DMS53 (cell line): ENCODE results near the gene CDT1.
A peak's percentile ranks its signal among the peaks of the same experiment; 100 is the strongest.

Source experiments
- DNase-seq: peaks from one replicate; lab custom pipeline; 2025; lab: John Stamatoyannopoulos, UW

CDT1 gene

DNA sequence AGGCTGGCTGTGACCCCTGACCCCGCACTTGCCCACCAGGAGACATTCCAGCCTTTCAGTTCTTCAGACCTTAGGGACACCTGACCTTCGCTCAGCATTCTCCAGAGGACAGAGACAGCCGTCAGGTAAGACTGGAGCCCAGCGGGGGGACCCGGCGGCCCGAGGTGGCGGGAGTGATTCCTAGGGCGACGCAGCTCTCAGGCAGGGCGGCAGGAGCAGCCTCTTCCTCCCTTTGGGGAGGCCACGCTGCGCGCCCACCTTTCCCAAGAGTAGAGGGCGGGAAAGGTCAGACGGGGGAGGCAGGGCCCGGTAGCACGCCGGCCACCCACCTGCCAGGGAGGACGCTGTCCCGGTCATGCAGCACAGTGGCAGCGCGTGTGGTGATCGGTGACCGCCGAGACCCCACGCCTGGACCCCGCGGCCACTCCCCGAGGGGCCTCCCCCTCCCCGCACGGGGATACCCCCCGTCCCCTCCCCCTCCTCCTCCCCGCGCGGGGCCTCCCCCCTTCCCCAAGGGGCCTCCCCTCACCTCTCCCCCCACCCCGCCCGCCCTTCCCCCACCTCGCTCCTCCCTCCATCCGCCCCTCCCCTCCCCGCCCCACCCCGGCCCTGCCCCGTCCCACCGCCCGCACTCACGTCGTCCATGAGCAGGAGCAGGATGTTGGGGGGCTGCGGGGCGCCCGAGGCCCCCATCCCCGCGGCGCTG, 52.7 kb downstream of the CDT1 start:
- peak; percentile 38 for DNase-seq

DNA sequence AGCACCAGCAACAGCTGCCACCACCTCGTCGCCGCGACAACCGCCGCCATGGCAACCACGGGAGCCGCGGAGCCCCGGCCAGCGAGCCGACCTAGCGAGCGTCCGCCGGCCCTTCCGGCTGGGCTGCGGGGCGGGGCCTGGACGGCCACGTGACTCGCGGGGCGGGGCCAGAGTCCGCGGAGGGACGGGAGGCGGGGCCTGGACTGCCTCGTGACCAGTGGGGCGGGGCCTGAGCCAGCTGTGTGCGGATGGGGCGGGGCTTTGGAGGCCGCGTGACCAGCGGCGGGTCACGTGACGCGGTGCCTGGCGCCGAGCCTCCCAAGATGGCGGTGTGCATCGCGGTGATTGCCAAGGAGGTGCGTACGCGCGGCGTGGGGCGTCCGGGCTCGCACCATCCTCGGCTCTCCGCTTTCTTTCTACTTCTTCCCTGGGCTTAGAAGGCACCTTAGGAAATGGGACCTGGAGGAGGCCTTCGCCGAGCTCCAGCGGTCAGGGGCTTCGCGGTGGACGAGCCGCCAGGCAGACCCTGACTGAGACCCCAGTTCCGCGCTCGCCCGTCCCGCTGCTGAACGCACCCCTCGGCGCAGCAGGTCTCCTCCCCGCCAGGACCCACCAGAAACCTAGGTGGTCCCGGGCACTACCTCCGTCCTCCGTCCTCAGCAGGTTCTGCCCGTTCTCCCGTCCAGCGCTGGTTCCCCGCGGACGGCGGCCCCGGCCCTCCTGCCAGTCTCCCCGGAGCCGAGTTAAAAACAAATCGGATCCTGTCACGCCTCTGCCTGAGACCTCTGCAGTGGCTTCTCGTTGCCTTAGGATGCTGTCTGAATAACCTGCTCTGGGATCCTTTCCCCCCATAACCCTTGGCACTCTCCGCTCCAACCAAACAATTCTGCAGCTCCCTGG, 53.5 kb downstream of the CDT1 start, which contains the start of the genes GALNS and TRAPPC2L:
TSS of gene GALNS (minus strand) at position 120 of the 900 bp plus-strand sequence. CDS start at position 50, 70 bp downstream.
TSS of gene TRAPPC2L (plus strand) at position 300 of the 900 bp plus-strand sequence. CDS start at position 324, 24 bp downstream.
- DNase-seq: peak; percentile 97

DNA sequence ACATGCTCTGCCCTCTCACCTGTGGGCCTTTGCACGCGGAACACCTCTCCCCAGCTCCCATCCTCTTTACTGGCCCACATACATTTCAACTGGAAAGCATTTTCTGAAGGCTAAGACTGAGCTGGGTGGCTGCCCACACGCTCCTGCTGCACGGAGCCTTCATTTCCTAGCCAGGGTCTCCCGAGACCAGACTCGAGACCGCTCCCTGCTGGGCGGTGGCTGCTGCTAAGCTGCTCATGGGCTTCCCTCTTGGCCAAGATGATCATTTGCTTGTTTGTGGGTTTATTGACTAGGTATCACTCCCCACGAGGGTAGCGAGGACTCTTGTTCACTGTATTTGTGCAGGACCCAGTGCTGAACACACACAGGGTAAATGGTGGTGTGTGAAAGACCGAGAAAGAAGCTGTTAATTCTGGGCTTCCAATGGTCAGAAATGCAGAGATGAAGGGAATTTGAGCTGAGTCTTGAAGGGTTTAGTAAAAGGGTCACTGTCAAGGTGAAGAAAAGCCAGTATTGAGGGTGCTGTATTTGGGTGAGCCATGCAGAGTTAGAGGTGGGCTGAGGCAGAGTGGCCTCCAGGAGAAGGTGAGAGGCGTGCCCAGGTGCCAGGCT, 54.2 kb downstream of the CDT1 start:
- DNase-seq: peak; percentile 76
